Endothelial cell of umbilical vein (primary cell): ENCODE results near the gene PLB1. TPM values are rescaled to one million over a fixed set of nuclear protein-coding genes. Genes with fewer than 3 reads are reported as not detected.

Experiments
- BruUV-seq: library from RNA; stranded (reverse); fragments of 400-500 nt; replicated peaks from 2 replicates; lab custom pipeline; 2021; lab: Mats Ljungman, UMichigan
- CTCF ChIA-PET: fragments of 300-600, 350-600 bp; sonication (Branson Sonifier 250); formaldehyde crosslinking; loops from one replicate; lab custom pipeline; 2021; ENCODE audit warnings: antibody characterized with exemption, inconsistent platforms; lab: Charles Lee
- POLR2A ChIA-PET: fragments of 300-600, 350-600 bp; sonication (Branson Sonifier 250); formaldehyde crosslinking; loops from one replicate; lab custom pipeline; 2021; ENCODE audit warnings: antibody characterized with exemption, inconsistent platforms; lab: Charles Lee
- DNase-seq: peaks from one replicate; pipeline ENCODE4 v3.0.0-alpha.2; 2011; ENCODE audit warnings: low read depth, low spot score
- FAIRE-seq: peaks from 2 replicates; lab custom pipeline; 2011; peaks lifted over from hg19 to GRCh38; lab: Jason Lieb, UNC
- H2AFZ ChIP-seq: 2 replicates; pipeline ENCODE4 v1.6.0; 2012; ENCODE audit warnings: low read depth, low read length, control low read depth, inconsistent platforms
- H3K27ac ChIP-seq: 2 replicates; pipeline ENCODE4 v1.5.1; 2011; ENCODE audit warnings: low read depth, mild to moderate bottlenecking, control low read depth, low read length, moderate library complexity; ENCODE audit not compliant: insufficient read depth
- H3K27me3 ChIP-seq, 2 experiments: 2 replicates each; pipeline versions ENCODE4 v1.6.0 to v1.6.1; 2011; ENCODE audit warnings: low read length in 2 of 2, mixed read lengths in 1 of 2; ENCODE audit not compliant: control insufficient read depth in 2 of 2, insufficient read depth in 2 of 2
- H3K36me3 ChIP-seq, 2 experiments: 2 replicates in 1 of 2; 3 replicates in 1 of 2; pipeline ENCODE4 v1.5.1; 2011; ENCODE audit warnings: low read length in 2 of 2, mild to moderate bottlenecking in 1 of 2, moderate library complexity in 1 of 2; ENCODE audit not compliant: control insufficient read depth in 2 of 2, insufficient read depth in 2 of 2; ENCODE audit errors: extremely low read depth in 1 of 2
- H3K4me1 ChIP-seq: 3 replicates; pipeline ENCODE4 v1.5.1; 2011; ENCODE audit warnings: mild to moderate bottlenecking, low read length; ENCODE audit not compliant: control insufficient read depth, insufficient read depth; ENCODE audit errors: extremely low read depth
- H3K4me2 ChIP-seq: 2 replicates; pipeline ENCODE4 v1.6.1; 2011; ENCODE audit warnings: low read length, control low read depth, mixed read lengths; ENCODE audit not compliant: insufficient read depth
- H3K4me3 ChIP-seq, 3 experiments: fragments of 200-600 bp in 1 of 3; sonication (generic), shearing (Covaris generic) in 1 of 3; replicated peaks in 1 of 3; 2 replicates each; pipeline ENCODE4 v1.5.1; 2011 to 2016; ENCODE audit warnings: control low read depth in 3 of 3, low read length in 3 of 3, mild to moderate bottlenecking in 2 of 3, inconsistent platforms in 1 of 3, low read depth in 1 of 3, moderate library complexity in 1 of 3; ENCODE audit not compliant: insufficient read depth in 1 of 3
- H3K79me2 ChIP-seq: 2 replicates; pipeline ENCODE4 v1.6.0; 2012; ENCODE audit warnings: low read length, inconsistent platforms; ENCODE audit not compliant: control insufficient read depth, insufficient read depth
- H3K9ac ChIP-seq: replicated peaks from 2 replicates; pipeline ENCODE3; 2011; ENCODE audit warnings: low read length, control low read depth; ENCODE audit not compliant: insufficient read depth; ENCODE audit errors: extremely low read depth
- H3K9me1 ChIP-seq: replicated peaks from 3 replicates; pipeline ENCODE4 v1.6.0; 2011; ENCODE audit warnings: mild to moderate bottlenecking, low read length; ENCODE audit not compliant: control insufficient read depth, insufficient read depth; ENCODE audit errors: extremely low read depth
- H3K9me3 ChIP-seq: replicated peaks from 2 replicates; pipeline ENCODE4 v1.5.1; 2012; ENCODE audit warnings: low read length, inconsistent platforms; ENCODE audit not compliant: control insufficient read depth, insufficient read depth
- H4K20me1 ChIP-seq: replicated peaks from 2 replicates; pipeline ENCODE3; 2011; ENCODE audit warnings: mild to moderate bottlenecking, low read length; ENCODE audit not compliant: control insufficient read depth, insufficient read depth; ENCODE audit errors: extremely low read depth
- FOS ChIP-seq: IDR thresholded peaks from 2 replicates; pipeline ENCODE4 v1.6.1; 2011; ENCODE audit warnings: mild to moderate bottlenecking, low read length, moderate library complexity, borderline replicate concordance; ENCODE audit not compliant: insufficient read depth
- GATA2 ChIP-seq: IDR thresholded peaks from 2 replicates; pipeline ENCODE4 v1.7.0; 2011; ENCODE audit warnings: low read depth, mild to moderate bottlenecking, moderate library complexity, mixed read lengths, low read length; ENCODE audit not compliant: insufficient read length, insufficient read depth
- MYC ChIP-seq: IDR thresholded peaks from one replicate; pipeline ENCODE4 v1.6.1; 2011; ENCODE audit warnings: mild to moderate bottlenecking, low read depth, low read length
- POLR2A ChIP-seq: IDR thresholded peaks from 2 replicates; pipeline ENCODE4 v1.6.1; 2012; ENCODE audit warnings: low read depth, mild to moderate bottlenecking, control low read depth, low read length
- POLR2AphosphoS5 ChIP-seq: IDR thresholded peaks from 2 replicates; pipeline ENCODE4 v1.6.1; 2012; ENCODE audit warnings: low read depth, mild to moderate bottlenecking, control low read depth, low read length, moderate library complexity; ENCODE audit not compliant: insufficient read depth
- dilution Hi-C: fragments of 300-500 bp; cut with MboI; formaldehyde crosslinking; loops from one replicate; pipeline ENCODE4 v1.15.0; 2019; ENCODE audit warnings: low sequenced_read_pairs; ENCODE audit not compliant: extremely low pct_ligation_motif_present
- intact Hi-C: fragments of 100-400 bp; cut with micrococcal nuclease; formaldehyde crosslinking; loops from one replicate; pipeline ENCODE4 v1.10.0; 2022
- polyA plus RNA-seq, 4 experiments: library from polyadenylated mRNA; depleted of rRNA in 3 of 4; stranded (reverse) in 3 of 4; unstranded in 1 of 4; fragments of >200 nt; gene quantifications; 2 replicates each; pipeline versions ENCODE4 v1.2.1 to v1.2.3, GENCODE V29; 2011 to 2012; ENCODE audit warnings: missing spikeins in 1 of 4
- total RNA-seq: library from RNA; stranded (reverse); gene quantifications from 2 replicates; pipeline ENCODE4 v1.2.3, GENCODE V29; 2021
- TF ChIP-seq, protein P1 (sequence below): IDR thresholded peaks from 2 replicates; pipeline ENCODE4 v1.6.1; 2011; ENCODE audit not compliant: insufficient read depth, insufficient read length
- TF ChIP-seq, protein P2 (sequence below), 2 donors: IDR thresholded peaks; 1 replicate in 1 of 2; 2 replicates in 1 of 2; pipeline ENCODE4 v1.5.1; 2011; ENCODE audit warnings: low read length in 2 of 2, mild to moderate bottlenecking in 2 of 2, moderate library complexity in 2 of 2, control low read depth in 1 of 2, inconsistent platforms in 1 of 2, low read depth in 1 of 2; ENCODE audit not compliant: insufficient read depth in 1 of 2; ENCODE audit errors: extremely low read depth in 1 of 2

Gene PLB1
- total and polyA plus RNA-seq, 2 donors (not counting 3 experiments of a cell fraction or from before 2014, with no cell fraction given), result 0.75 to 0.80 TPM

DNA sequence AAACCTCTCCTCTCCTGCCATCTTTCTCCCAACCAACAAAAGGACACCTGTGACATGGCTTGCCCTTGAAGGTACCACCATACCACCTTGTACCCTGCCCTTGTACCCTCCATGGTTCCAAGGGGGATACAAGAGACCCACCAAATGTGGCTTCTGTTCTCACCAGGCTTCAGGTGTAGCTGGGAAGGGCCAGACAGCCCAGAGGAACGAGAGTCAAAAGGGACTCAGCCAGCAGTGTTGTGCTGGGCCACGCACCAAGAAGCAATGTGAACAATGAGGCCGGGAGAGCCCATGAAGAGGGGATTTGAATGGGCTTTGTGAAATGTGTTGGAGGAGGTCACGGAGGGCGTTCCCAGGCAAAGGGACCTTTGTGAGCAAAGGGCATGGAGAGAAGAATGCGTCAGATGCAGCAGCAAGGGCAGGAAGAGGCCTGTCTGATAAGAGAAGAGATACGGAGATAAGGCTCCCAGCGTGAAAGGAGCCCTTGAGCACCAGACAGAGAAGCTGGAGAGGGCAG, 48.6 kb downstream of the PLB1 start:
- no TSS peak for BruUV-seq
- H3K27ac ChIP-seq, result no peak overlapping the region
- peaks cover 13% of the 10 kb centered on the region for H3K4me1 ChIP-seq
- H3K9me3 ChIP-seq, result no peaks in the 10 kb centered on the region
- H3K9me1 ChIP-seq, result no peaks in the 10 kb centered on the region
- FAIRE-seq (peak; percentile 71), DNase-seq (peak; percentile 47)
- intact Hi-C loops, result no loop called here
- TF ChIP-seq GATA2 (peak; percentile 97), FOS (peak; percentile 26), POLR2AphosphoS5 (peak; percentile 29)
- TF ChIP-seq, protein P1, sequence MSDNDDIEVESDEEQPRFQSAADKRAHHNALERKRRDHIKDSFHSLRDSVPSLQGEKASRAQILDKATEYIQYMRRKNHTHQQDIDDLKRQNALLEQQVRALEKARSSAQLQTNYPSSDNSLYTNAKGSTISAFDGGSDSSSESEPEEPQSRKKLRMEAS, result no peak
- H3K4me2 ChIP-seq, result peak overlapping the region; percentile 16
- no peaks in the 10 kb centered on the region for H3K79me2 ChIP-seq
- no peaks in the 10 kb centered on the region for H3K27me3 ChIP-seq
- H3K4me3 ChIP-seq, result no peak overlapping the region
- ChIA-PET POLR2A (no interaction called here), CTCF (interaction anchor here (1.0 kb wide), 1 partner anchor 22 kb away, joined by 4 read pairs; no protein-coding TSS in a partner anchor)
- H3K36me3 ChIP-seq, result no peaks in the 10 kb centered on the region
- H2AFZ ChIP-seq, result no peak overlapping the region
- dilution Hi-C loops, result no loop called here
- H4K20me1 ChIP-seq, result no peaks in the 10 kb centered on the region
- H3K9ac ChIP-seq, result no peak overlapping the region

GRCh38 chr2:28544922-28545589, 49.2 kb downstream of the PLB1 start:
- TF ChIP-seq, protein P1, result no peak
- TF ChIP-seq MYC (no peak), GATA2 (peak; percentile 24), POLR2A (no peak)
- TF ChIP-seq, protein P2, sequence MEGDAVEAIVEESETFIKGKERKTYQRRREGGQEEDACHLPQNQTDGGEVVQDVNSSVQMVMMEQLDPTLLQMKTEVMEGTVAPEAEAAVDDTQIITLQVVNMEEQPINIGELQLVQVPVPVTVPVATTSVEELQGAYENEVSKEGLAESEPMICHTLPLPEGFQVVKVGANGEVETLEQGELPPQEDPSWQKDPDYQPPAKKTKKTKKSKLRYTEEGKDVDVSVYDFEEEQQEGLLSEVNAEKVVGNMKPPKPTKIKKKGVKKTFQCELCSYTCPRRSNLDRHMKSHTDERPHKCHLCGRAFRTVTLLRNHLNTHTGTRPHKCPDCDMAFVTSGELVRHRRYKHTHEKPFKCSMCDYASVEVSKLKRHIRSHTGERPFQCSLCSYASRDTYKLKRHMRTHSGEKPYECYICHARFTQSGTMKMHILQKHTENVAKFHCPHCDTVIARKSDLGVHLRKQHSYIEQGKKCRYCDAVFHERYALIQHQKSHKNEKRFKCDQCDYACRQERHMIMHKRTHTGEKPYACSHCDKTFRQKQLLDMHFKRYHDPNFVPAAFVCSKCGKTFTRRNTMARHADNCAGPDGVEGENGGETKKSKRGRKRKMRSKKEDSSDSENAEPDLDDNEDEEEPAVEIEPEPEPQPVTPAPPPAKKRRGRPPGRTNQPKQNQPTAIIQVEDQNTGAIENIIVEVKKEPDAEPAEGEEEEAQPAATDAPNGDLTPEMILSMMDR (IDR thresholded peaks at IDR 0.05; ENCODE audit: extremely low read depth in 1 of 2, insufficient read depth in 1 of 2, low read depth in 1 of 2, low read length in 2 of 2), result no peak
- no peaks in the 10 kb centered on the region for H3K9me3 ChIP-seq
- no TSS peak for BruUV-seq
- no peaks in the 10 kb centered on the region for H4K20me1 ChIP-seq
- H3K36me3 ChIP-seq, result no peaks in the 10 kb centered on the region
- H3K79me2 ChIP-seq, result no peaks in the 10 kb centered on the region
- H3K4me3 ChIP-seq, result no peak overlapping the region
- dilution Hi-C loops (no loop called here), intact Hi-C loops (no loop called here)
- no peaks in the 10 kb centered on the region for H3K9me1 ChIP-seq
- ChIA-PET POLR2A (no interaction called here), CTCF (interaction anchor here (1.0 kb wide), 1 partner anchor 21 kb away, joined by 4 read pairs; no protein-coding TSS in a partner anchor)
- no peak overlapping the region for H3K27ac ChIP-seq
- FAIRE-seq (no peak), DNase-seq (no peak)
- H2AFZ ChIP-seq, result no peak overlapping the region
- peak overlapping the region; percentile 16 for H3K4me2 ChIP-seq
- H3K4me1 ChIP-seq, result peaks cover 13% of the 10 kb centered on the region
- peaks cover 0 to 2% of the 10 kb centered on the region in 2 experiments for H3K27me3 ChIP-seq
- no peak overlapping the region for H3K9ac ChIP-seq
